Rectal smooth muscle tissue (tissue), 1 donor: ENCODE results near the gene CHST9.
"Not testable (repeated sequence)": the region's sequence is repeated elsewhere in the genome, so short reads cannot be mapped to it uniquely, and the experiment has no call there.

Experiments used
- H3K27ac ChIP-seq: one replicate; pipeline ENCODE4 v1.7.0; 2013; ENCODE audit warnings: low read depth, low read length, inconsistent platforms
- H3K27me3 ChIP-seq: one replicate; pipeline ENCODE4 v1.7.0; 2013; ENCODE audit warnings: low read length; ENCODE audit not compliant: control insufficient read depth, insufficient read depth
- H3K36me3 ChIP-seq: one replicate; pipeline ENCODE4 v1.7.0; 2013; ENCODE audit warnings: low read length; ENCODE audit not compliant: control insufficient read depth, insufficient read depth
- H3K4me1 ChIP-seq: one replicate; pipeline ENCODE4 v1.7.0; 2013; ENCODE audit warnings: low read length; ENCODE audit not compliant: control insufficient read depth, insufficient read depth
- H3K4me3 ChIP-seq: one replicate; pipeline ENCODE4 v1.7.0; 2013; ENCODE audit warnings: low read length
- H3K9ac ChIP-seq: one replicate; pipeline ENCODE4 v1.7.0; 2013; ENCODE audit warnings: low read length

The CHST9 gene

DNA sequence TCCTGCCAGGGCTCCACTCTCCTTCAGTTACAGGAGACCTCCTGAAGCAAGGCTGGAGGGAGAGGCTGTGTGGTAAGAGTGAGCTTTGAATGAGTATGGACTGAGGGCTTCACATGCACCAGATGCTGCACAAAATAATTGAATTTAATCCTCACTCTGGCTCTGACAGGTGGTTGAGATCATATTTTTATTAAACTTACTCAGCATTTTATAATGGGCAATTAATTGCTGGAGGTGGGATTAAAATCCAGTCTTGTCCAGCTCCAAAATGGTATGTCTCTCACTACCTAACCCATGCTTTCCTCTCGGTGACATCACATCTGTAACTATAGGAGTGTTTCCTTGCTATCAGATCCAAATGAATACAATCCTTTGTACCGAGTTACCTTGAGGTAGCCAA lies 253.4 kb downstream of the CHST9 start:
- Histone ChIP-seq H3K27me3 (no peaks in the 10 kb centered on the region), H3K27ac (no peak overlapping the region), H3K4me3 (no peak overlapping the region), H3K4me1 (no peaks in the 10 kb centered on the region), H3K9ac (no peak overlapping the region), H3K36me3 (no peaks in the 10 kb centered on the region)

DNA sequence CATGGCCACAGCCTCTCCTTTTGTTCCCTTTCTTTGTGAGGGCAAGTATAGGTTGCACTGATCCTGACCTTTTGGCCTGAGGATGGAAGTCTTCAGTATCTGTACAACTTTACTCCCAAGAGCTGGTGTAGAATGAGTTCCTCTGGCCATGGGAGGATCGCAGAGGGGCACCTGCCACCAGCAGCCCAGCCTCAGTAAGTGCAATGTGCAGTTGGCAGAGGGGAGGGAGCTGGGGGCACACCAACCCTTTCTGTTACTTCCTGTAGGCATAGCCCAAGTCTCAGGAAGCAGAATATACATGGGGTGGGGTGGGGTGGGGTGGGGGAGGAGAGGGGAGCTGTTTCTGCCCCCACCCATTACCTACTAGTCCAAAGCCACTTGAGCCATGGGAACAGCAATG lies 254.5 kb downstream of the CHST9 start:
- no peak overlapping the region for H3K27ac ChIP-seq
- no peak overlapping the region for H3K9ac ChIP-seq
- H3K27me3 ChIP-seq: no peaks in the 10 kb centered on the region
- H3K36me3 ChIP-seq: no peaks in the 10 kb centered on the region
- H3K4me3 ChIP-seq: no peak overlapping the region
- no peaks in the 10 kb centered on the region for H3K4me1 ChIP-seq

DNA sequence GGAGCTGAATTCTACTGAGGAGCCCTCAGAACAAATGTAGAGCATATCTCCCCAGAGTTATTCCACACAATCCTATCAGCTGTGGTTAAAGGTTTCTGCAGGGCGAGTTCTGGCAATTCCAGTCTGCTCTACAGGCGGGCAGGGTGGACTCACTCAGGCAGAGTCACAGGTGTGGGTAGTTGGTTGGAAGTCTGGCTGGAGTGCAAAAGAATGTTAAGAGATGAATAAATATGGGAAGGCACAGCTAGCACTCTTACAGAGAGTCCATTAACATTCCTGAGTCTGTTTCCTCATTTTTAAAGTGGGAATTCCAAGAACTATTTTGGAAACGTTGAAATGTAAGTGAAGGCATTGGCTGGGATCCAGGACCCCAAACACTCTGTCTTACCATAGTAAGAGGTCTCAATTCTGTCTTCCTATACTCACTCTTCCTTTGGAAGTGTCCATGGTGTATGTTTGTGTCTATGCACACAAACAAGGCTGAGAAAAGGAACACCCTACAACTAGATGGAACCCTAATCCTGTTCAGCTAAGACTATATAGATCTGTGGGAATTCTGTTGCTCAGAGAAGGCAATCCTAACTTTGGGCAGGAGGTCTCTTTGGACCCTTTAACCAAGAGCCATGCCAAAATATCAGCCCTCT lies 256.3 kb downstream of the CHST9 start:
- Histone ChIP-seq H3K27me3 (no peaks in the 10 kb centered on the region), H3K27ac (no peak overlapping the region), H3K4me3 (no peak overlapping the region), H3K4me1 (no peaks in the 10 kb centered on the region), H3K36me3 (no peaks in the 10 kb centered on the region), H3K9ac (no peak overlapping the region)

DNA sequence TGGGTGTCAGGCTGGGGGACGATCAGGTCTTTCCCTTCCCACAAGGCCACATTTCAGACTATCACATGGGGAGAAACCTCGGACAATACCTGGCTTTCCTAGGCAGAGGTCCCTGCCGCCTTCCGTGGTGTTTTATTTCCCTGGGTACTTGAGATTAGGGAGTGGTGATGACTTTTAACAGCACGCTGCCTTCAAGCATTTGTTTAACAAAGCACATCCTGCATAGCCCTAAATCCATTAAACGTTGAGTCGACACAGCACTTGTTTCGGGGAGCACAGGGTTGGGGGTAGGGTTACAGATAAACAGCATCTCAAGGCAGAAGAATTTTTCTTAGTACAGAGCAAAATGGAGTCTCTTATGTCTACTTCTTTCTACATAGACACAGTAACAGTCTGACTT lies 257.3 kb downstream of the CHST9 start:
- H3K4me1 ChIP-seq, H3K27ac ChIP-seq, H3K36me3 ChIP-seq, H3K27me3 ChIP-seq, H3K4me3 ChIP-seq, H3K9ac ChIP-seq: not testable (repeated sequence)

DNA sequence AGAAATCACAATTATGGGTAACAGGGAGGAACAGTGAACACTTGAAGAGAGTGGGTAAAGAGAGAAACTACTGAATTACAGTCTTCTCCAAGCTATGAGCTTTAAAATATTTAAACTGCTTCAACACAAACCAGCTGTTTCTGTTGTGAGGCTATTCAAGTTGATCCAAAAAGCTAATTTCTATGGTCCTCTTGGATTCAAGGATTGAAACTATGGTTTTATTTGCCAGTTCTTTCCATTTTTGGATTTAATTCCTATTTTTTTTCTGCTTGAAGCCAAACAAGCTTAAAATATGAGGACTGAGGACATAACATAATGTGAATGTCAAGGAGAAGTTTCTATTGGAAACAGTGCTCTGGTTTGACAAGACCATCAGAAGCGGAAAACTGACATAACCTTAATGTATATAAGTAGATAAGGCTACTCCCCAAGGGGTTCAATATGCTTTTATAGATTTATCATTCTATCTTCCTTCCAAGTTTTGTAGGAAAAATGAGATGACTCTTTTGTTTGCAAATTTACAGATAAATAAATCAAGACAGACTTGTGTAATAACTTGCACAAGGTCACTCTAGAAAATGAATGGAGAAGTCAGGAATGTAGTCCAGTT lies 258.9 kb downstream of the CHST9 start:
- Histone ChIP-seq H3K36me3 (no peaks in the 10 kb centered on the region), H3K27me3 (no peaks in the 10 kb centered on the region), H3K4me3 (no peak overlapping the region), H3K9ac (no peak overlapping the region), H3K27ac (no peak overlapping the region), H3K4me1 (no peaks in the 10 kb centered on the region)

DNA sequence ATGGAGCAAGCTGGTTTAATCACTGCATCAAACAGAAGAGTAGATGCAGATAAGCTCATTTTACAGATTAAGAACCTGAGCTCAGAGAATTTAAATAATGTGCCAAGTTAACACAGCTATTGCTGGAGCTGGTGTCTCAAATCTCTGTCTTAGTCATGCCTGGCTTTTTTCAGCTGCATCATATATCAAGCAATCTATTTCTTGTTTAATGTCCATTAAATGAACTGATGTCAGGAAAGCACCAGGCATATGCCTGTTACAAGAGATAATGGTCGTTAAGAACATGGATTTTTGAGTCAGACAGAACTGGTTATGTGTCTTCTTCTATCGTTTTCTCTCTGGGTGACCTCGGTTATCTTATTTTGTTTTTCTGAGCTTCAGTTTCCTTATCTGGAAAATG lies 259.8 kb downstream of the CHST9 start:
- Histone ChIP-seq H3K36me3 (no peaks in the 10 kb centered on the region), H3K27me3 (no peaks in the 10 kb centered on the region), H3K27ac (no peak overlapping the region), H3K4me3 (no peak overlapping the region), H3K4me1 (no peaks in the 10 kb centered on the region), H3K9ac (no peak overlapping the region)

DNA sequence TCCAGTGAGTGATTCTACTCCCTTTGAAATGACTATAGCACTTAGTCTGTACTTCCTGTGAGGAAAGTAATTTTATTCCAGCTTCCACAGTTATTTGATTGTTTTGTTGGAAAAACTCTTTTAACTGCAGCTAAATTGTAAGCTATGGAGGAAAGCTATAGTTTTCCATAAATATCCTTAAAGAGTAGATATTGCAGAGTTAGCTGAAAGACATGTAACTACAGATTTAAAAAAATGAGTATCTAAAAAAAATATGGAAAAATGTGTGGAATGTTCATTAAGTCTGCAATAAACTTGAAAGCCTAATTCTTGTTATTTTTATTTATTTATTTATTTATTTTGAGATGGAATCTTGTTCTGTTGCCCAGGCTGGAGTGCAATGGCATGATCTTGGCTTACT lies 262.8 kb downstream of the CHST9 start:
- no peaks in the 10 kb centered on the region for H3K36me3 ChIP-seq
- no peak overlapping the region for H3K4me3 ChIP-seq
- H3K4me1 ChIP-seq: no peaks in the 10 kb centered on the region
- no peak overlapping the region for H3K27ac ChIP-seq
- no peaks in the 10 kb centered on the region for H3K27me3 ChIP-seq
- H3K9ac ChIP-seq: no peak overlapping the region

DNA sequence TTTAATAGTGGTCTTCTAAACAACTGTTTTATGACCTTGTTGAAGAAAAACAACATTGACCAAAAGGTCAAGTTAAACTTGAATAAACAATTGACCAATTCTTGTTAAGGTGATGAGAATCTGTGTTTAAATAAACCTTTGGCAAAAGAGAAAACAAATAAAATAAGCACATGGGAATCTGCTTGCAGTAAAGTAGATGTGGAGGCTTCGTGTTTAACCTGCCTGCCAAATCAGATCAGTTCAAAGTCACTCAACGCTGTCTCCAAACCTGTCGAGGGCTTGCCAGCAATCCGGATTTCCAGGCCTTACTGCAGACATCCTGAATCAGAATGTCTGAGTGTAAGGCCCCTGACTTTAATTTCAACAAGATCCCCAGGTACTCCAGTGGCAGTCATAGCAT lies 264.5 kb downstream of the CHST9 start:
- Histone ChIP-seq H3K27me3 (no peaks in the 10 kb centered on the region), H3K36me3 (no peaks in the 10 kb centered on the region), H3K9ac (no peak overlapping the region), H3K4me3 (no peak overlapping the region), H3K4me1 (no peaks in the 10 kb centered on the region), H3K27ac (no peak overlapping the region)

DNA sequence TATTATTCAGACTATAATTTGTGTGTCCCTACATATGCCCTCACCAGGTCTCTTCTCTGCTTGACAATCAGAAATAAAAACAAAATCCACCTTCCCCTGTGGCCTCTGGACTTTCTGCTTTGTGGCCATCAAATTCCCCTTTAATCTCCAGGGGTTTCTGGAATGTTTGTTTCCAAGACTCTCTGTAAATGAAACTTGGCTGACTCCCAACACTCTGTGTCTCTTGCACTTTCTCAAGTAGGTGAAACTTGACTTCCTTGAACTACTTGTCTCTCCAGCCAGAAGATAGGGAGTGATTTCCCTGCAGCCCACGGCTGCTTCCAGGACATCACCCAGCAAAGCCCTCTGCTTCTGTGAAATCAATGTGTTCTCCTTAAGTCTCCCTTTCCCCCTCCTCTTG lies 265.5 kb downstream of the CHST9 start:
- no peaks in the 10 kb centered on the region for H3K36me3 ChIP-seq
- H3K9ac ChIP-seq: no peak overlapping the region
- no peaks in the 10 kb centered on the region for H3K27me3 ChIP-seq
- H3K4me3 ChIP-seq: no peak overlapping the region
- no peaks in the 10 kb centered on the region for H3K4me1 ChIP-seq
- H3K27ac ChIP-seq: no peak overlapping the region

DNA sequence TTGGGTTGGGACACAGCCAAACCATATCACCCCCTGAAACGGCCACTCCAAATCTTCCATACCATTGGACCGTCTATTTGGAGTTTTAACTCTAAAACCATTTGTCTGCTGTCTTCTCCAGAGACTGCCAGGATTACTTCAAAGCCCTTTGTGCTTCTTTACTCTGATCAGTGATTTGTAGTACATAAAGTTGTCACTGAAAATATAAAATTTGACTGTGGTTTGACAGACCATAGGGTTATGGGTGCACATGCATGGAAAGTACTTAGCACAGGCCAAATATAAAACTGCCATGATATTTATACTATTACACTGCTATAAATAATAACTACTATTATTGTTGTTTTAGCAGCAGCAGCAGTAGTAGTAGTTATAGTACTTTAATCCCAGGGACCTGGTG lies 265.9 kb downstream of the CHST9 start:
- Histone ChIP-seq H3K4me3 (no peak overlapping the region), H3K36me3 (no peaks in the 10 kb centered on the region), H3K27ac (no peak overlapping the region), H3K4me1 (no peaks in the 10 kb centered on the region), H3K27me3 (no peaks in the 10 kb centered on the region), H3K9ac (no peak overlapping the region)

DNA sequence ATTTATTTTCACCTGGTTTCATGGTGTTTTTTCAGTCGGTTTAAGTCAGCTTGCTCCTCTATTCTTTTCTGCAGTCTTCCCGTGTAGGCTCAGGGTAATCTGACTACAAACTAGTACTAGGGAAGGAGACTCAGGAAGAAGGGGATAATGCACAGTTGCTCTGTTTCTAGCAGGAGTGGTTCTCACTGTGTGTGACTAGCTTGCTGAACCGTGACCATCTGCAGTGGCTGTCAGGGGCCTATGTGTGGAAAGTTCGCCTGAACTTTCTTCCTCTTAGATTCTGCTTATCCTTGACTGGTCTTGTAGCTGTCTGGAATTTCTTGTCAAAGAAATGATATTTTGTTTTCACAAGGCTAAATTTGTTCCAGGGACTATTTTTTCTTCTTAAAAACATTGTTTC lies 273.3 kb downstream of the CHST9 start:
- H3K27ac ChIP-seq: no peak overlapping the region

DNA sequence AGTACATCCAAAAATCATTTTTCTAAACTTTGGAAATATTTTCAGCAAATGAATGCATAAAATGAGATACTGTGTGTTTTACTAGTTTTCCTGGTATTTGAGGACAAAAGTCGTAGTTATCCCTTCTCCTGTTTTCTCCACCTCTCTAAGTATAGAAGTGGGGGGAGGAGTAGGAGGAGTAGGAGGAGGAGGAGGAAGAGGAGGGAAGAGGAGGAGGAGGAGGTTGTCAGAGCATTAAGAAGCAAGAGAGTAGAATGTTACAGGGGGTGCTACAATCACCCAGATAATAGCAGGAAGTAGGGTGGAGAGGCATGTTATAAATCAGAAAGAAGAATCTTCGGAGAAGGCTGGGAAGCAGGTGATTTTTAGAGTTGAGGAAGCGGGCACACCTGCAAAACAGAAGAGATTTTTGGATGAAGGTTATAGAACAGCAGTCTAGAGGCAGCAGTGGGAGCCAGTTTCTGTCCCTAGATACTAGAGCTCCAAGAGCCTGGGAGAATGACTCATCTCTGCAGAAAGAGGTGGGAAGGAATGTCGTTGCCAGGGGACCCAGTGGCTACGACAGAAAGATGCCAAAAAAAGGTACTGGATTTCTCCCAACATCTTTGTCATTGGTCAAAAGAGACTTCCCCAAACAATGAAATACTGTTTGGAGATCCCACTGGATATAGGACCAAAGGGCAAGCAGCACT lies 275.4 kb downstream of the CHST9 start:
- Histone ChIP-seq H3K9ac (no peak overlapping the region), H3K36me3 (no peaks in the 10 kb centered on the region), H3K4me3 (no peak overlapping the region), H3K27ac (no peak overlapping the region), H3K27me3 (no peaks in the 10 kb centered on the region), H3K4me1 (no peaks in the 10 kb centered on the region)

More for the DNA sequence above, 273.3 kb downstream of the CHST9 start:
- no peak overlapping the region for H3K9ac ChIP-seq
- no peaks in the 10 kb centered on the region for H3K36me3 ChIP-seq
- no peaks in the 10 kb centered on the region for H3K4me1 ChIP-seq
- H3K27me3 ChIP-seq: no peaks in the 10 kb centered on the region
- H3K4me3 ChIP-seq: no peak overlapping the region

DNA sequence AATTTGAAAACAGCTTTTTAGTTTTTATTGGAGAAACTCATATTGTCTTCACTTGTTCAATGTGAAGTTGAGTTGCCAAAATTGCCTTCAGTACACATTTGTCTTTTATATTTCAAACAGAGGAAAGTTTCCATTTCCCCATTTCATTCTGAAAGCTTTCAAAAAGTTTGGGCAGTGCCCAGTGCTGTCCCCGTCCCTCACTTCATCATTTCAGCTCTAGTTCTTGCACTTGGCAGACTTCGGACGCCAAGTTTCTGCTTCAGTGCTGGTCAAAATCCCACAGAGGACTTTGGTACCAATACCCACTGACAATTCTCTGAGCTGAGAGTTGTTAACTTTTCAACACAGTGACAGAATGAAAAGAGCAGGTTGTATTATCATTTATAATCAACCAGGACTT lies 276.2 kb downstream of the CHST9 start:
- Histone ChIP-seq H3K27me3 (no peaks in the 10 kb centered on the region), H3K4me3 (no peak overlapping the region), H3K9ac (no peak overlapping the region), H3K27ac (no peak overlapping the region), H3K36me3 (no peaks in the 10 kb centered on the region), H3K4me1 (no peaks in the 10 kb centered on the region)
